Muscle of arm (tissue), 12 donors: ENCODE measurements around the gene R3HDM2. TPM values are rescaled to one million over a fixed set of nuclear protein-coding genes. Genes with fewer than 3 reads are reported as not detected.

Experiments used
- DNase-seq: peaks from one replicate; pipeline ENCODE4 v3.0.0-alpha.2; 2013
- polyA plus RNA-seq, 12 donors: library from polyadenylated mRNA; unstranded; fragments of 120-200 nt; gene quantifications; one replicate each; pipeline ENCODE4 v1.2.1, GENCODE V29; 2013; ENCODE audit not compliant: insufficient read length in 12 of 12

R3HDM2 gene
- polyA plus RNA-seq, 12 donors = 36.4 to 92.7 (median 55.7) TPM; not detected in 1

DNA sequence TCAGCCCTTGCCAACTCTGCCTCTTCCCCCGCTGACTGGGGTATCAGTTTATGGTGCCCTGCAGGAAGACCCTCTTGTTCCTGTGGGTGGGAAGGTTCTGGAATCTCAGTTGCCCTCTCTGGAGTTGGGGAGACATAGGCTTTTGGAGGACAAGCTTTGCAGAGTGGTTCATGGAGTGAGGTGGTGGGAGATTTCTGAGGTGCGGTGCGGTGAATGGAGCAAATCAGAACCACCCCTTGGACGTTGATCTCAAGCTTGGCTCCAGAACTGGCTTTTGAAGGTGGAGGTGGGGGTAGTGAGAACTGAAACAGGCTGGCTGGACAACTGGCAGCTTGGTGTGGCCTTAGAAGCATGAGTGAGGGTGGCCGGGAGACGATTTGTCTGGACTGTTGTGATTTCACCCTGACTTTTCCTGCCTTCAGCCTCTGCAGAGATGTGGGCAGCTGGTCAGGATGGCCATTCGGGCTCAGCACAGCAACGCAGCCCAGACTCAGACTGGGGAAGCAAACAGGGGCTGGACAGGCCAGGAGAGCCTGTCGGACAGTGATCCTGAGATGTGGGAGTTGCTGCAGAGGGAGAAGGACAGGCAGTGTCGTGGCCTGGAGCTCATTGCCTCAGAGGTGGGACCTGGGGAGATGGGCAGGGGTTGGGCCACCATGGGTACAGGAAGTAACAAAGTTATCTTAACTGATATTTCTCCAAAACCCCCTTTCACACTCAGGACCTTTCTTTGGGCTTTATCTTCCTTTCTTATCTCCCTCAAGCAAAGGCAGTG, 200.3 kb downstream of the R3HDM2 start:
- no peak for DNase-seq

DNA sequence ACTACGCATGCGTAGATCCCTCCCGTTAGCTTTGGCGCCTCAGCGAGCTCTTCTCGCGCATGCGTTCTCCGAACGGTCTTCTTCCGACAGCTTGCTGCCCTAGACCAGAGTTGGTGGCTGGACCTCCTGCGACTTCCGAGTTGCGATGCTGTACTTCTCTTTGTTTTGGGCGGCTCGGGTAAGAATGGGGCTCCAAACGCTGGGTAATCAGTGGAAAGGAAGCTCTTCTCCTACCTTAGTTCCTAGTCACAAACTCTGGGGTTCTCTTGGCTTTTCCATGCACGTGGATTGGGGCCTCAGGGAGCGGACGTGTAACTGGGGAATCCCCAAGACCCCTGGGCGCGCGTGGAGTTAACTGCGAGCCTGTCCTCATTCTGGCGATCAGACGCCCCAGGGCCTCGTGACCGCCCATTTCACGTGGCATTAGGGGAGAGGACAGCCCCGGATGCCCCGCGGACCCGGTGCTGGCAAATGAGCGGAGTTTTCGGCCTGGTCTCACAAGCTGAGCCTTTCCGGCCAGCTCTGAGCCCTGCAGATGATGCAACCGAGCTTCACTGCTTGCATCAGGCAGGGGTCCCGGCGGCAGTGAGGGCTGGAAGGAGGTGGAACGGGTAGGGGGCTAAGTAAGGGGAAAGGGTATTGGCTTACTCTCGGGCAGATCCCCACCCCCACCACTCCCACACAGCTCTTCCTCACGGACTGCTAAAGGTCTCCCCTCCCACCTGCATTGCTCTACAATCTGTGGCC, 201.0 kb downstream of the R3HDM2 start, which contains the start of gene SHMT2:
Gene SHMT2 (plus strand): TSS at position 78 of the 747 bp plus-strand sequence. CDS start 68 bp downstream, at position 146.
- peak; percentile 97 for DNase-seq

GRCh38 chr12:57229046-57229633, 201.7 kb downstream of the R3HDM2 start:
- no peak for DNase-seq

GRCh38 chr12:57227315-57228115, 203.3 kb downstream of the R3HDM2 start:
- DNase-seq = no peak

DNA sequence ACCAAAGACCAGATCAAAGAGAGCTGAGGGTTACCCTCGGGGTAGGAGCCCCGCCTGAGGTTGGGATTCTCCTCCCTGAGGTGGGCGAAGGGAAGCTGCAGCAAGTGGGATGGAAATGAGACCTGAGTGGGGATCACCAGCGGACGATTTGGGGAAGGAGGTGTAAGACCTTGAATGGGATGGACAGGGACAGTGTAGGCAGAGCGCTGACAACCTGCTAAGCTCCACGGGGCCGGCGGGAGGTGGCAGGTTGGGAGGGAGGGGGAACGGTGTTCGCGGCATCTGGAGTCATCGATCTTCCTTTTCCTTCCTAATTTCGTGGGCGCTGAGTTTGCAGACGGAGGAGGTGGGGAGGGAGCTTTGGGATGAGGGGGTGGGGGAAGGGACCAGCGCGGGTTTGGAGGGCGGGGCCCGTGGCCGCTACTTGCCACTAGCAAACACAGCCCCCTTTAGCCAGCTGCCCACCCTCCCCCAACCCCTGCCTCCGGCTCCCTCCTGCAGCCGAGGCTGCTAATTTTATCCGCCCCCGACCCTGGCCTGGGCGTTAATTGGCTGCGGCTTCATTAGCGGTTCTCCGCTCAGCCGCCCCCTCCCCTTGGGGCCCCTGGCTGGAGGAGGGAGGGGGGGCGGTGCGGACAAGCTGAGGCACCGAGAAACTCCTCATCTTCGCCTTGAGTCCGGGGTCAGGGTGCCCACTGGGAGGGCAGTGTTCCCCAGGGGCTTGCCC, 204.1 kb downstream of the R3HDM2 start:
- no peak for DNase-seq

- no peak for DNase-seq
Observed at GRCh38 chr12:57225680-57226210, 205.1 kb downstream of the R3HDM2 start.

DNA sequence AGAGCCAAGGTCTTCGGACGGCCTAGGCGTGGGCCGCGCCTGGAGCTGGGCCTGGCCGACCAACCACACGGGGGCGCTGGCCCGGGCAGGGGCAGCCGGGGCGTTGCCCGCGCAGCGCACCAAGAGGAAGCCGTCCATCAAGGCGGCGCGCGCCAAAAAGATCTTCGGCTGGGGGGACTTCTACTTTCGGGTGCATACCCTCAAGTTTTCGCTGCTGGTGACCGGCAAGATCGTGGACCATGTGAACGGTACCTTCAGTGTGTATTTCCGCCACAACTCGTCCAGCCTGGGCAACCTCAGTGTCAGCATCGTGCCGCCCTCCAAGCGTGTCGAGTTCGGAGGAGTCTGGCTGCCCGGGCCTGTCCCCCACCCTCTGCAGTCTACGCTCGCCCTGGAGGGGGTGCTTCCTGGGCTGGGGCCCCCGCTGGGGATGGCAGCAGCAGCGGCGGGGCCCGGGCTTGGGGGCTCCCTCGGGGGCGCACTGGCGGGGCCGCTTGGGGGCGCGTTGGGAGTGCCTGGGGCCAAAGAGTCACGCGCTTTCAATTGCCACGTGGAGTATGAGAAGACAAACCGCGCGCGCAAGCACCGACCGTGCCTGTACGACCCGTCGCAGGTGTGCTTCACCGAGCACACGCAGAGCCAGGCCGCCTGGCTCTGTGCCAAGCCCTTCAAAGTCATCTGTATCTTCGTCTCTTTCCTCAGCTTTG, 205.7 kb downstream of the R3HDM2 start:
- DNase-seq = no peak

DNA sequence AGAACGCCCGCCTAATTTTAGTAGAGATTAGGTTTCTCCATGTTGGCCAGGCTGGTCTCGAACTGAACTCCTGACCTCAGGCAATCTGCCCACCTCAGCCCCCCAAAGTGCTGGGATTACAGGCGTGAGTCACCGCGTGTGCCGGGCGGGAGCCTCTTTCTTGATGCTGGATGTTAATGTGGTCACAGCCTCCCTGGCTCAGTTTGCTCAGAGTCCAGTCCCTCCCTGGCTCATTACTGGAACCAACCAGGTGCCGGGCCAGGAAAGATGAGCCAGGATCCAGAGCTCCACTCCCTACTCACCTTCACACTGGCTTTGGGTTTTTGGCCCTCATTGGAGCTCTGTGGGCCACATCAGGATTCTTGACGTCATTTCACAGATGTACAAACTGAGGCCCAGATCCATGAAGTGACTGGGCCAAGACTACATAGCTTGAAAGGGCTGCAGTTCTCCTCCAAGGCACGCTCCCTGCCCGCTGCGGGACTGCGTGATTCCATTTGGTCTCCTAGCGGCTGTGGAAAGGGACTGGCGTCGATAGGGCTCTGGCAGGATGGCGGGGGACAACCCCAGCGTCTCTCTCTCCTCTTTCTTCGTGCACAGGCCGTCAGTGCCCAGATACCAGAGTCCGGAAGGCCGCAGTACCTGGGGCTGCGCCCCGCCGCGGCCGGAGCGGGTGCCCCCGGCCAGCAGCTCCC, 206.4 kb downstream of the R3HDM2 start:
- no peak for DNase-seq

- DNase-seq = no peak
Observed at GRCh38 chr12:57223191-57224165, 207.4 kb downstream of the R3HDM2 start.

DNA sequence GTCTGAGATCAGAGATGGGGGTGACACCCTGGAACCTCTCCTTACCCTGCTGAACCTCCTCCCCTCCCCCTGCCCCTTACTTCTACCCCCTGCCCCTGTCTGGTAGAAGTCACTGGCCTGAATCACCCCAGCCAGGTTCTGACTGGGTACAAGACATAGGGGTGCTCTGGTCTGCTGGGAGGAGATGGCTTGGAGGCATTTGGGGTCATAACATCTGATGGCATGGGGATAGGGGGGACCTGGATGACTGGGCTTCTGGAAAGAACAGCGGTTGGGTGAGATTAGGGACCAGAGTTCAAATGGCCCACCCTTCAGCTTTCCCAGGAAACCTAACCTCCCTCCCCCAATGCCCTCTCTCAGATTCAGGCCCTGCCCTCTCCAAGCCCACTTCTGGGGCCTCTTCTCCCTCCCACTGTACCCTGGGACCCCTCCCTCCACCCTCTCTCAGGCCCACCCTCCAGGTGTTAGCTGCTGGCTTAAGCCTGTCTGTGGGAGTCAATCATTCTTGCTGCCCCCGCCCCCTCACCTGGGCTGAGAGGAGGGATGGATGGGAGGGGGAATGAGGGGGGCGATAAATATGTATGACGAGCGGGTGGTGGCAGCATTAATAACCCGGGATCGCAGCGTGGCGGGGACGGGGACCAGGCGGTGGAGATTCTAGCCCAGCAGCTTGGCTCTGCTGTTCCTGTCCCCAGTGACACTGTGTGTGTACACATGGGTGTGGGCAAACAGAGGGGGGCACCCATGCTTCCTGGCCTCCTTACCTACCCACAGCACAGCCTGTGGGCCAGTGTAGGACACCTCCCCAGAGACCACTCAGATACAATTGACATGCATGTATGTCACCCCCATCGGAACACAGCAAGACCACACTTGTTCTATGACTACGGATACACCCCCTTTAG, 208.3 kb downstream of the R3HDM2 start:
- DNase-seq = no peak

DNA sequence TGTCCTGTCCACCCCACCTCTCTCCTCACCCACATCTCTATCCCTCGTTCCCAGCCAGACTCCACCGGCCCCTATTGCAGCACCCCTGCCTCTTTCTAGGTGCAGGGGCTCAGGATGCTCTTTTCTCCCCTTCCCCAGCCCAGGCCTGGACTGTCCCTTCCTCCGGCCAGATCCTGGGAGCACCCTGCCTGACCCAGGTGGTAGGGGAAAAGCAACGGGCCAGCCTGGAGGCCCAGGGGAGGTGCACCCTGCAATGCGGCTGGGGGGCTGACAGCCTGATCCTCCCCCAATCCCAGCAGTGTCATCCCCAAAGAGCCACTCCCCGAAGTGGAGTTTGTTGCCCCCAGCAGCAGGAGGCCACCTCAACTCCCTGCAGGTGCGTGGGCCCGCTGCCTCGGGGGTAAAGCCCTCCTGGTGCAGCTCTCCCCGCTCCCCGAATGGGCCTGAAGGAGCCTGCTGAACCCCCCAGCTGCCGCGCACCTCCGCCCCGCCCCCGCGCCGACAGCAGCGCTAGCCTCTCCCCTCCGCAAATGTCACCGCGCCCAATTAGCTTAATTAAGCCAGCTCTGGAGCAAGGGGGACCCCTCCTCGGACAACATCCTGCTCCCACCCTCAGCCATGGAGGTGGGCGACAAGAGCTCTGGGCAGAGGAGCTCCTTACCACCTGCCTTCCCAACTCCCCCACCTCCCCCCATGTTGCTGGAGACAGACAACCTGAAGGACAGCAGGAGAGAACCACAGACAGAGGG, 209.5 kb downstream of the R3HDM2 start:
- DNase-seq = no peak

- no peak for DNase-seq
Observed at GRCh38 chr12:57220770-57221168, 210.1 kb downstream of the R3HDM2 start.

GRCh38 chr12:57219993-57220754, 210.7 kb downstream of the R3HDM2 start:
- DNase-seq = no peak

DNA sequence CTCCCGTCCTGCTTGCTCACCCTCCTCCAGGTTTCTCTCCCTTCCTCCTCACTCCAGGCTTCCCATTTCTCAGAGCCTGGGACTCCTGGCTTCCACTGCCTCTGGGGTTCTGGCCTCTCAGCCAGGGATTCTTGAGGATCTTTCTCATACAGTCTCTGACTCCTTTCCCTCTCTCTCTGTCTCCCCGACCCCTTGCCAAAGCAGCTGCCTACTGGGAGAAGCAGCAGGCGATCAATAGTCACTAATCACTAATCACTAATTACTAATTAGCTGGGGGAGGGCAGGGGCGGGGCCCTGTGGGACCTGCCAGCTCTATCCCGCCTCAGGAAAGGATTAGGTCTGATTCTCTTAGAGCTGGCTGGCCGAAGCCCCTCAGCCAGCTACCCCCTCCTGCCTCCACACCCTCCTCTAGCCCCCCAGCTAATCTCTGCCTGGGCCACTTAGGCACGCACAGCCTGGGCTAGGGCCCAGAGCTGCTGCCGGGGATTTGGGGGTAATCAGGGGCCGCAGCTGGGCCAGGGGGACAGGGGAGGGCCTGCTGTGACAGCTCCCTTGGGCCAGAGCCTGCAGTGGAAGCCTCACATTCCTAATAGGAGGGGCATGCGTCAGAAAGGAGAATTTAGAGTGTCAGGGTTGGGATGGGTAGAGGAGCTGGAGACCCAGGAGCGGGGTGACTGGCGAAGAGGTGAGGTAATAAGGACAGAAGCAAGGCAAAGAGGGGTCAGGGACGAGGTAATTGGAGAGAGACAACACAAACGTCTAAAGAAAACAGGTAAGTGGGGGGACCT, 211.4 kb downstream of the R3HDM2 start:
- DNase-seq = no peak
